Endodermal cell (in vitro differentiated cells): ENCODE results near the gene C1QL4. TPM values are rescaled to one million over a fixed set of nuclear protein-coding genes. Genes with fewer than 3 reads are reported as not detected.

ENCODE experiments used
- DNase-seq: peaks from one replicate; pipeline ENCODE4 v3.0.0-alpha.2; 2017
- H3K27ac ChIP-seq: 2 replicates; pipeline ENCODE4 v1.5.1; 2013; ENCODE audit warnings: mild to moderate bottlenecking, low read depth, low read length, moderate library complexity
- H3K27me3 ChIP-seq: 2 replicates; pipeline ENCODE4 v1.6.1; 2013; ENCODE audit warnings: mild to moderate bottlenecking, low read length, moderate library complexity; ENCODE audit not compliant: insufficient read depth, control insufficient read depth, poor library complexity, severe bottlenecking
- H3K36me3 ChIP-seq: 2 replicates; pipeline ENCODE4 v1.7.0; 2013; ENCODE audit warnings: mild to moderate bottlenecking, low read length, moderate library complexity; ENCODE audit not compliant: control insufficient read depth, insufficient read depth
- H3K4me1 ChIP-seq: one replicate; pipeline ENCODE4 v1.7.0; 2013; ENCODE audit warnings: low read length; ENCODE audit not compliant: control insufficient read depth, insufficient read depth
- H3K4me3 ChIP-seq: 2 replicates; pipeline ENCODE4 v1.5.1; 2013; ENCODE audit warnings: mild to moderate bottlenecking, low read length, moderate library complexity
- H3K9ac ChIP-seq: 2 replicates; pipeline ENCODE4 v1.6.1; 2013; ENCODE audit warnings: mild to moderate bottlenecking, low read length, moderate library complexity; ENCODE audit not compliant: poor library complexity, severe bottlenecking; ENCODE audit errors: extremely low read depth
- H3K9me3 ChIP-seq: 2 replicates; pipeline ENCODE4 v1.6.1; 2013; ENCODE audit warnings: mild to moderate bottlenecking, low read length, moderate library complexity; ENCODE audit not compliant: control insufficient read depth
- H3K27ac Mint-ChIP-seq: 2 replicates; pipeline ENCODE4 v1.8.0; 2020; ENCODE audit warnings: mixed read lengths
- H3K27me3 Mint-ChIP-seq: 2 replicates; pipeline ENCODE4 v1.8.0; 2021; ENCODE audit warnings: mild to moderate bottlenecking, mixed read lengths; ENCODE audit not compliant: insufficient read depth
- H3K36me3 Mint-ChIP-seq: 2 replicates; pipeline ENCODE4 v1.8.0; 2020; ENCODE audit warnings: low read depth, mixed read lengths
- H3K4me1 Mint-ChIP-seq: 2 replicates; pipeline ENCODE4 v1.8.0; 2020; ENCODE audit warnings: mixed read lengths
- H3K4me3 Mint-ChIP-seq: 2 replicates; pipeline ENCODE4 v1.8.0; 2020; ENCODE audit warnings: mild to moderate bottlenecking, moderate library complexity, mixed read lengths
- H3K9me3 Mint-ChIP-seq: 2 replicates; pipeline ENCODE4 v1.8.0; 2020; ENCODE audit warnings: mild to moderate bottlenecking, mixed read lengths
- CTCF ChIP-seq: fragments of 200-600 bp; sonication (generic); conservative IDR thresholded peaks from 2 replicates; pipeline ENCODE4 v1.5.0; 2021; ENCODE audit warnings: antibody characterized with exemption, mild to moderate bottlenecking
- WGBS, 2 experiments: methylation state at CpG; one replicate each; pipeline versions ENCODE4 v1.1.5 to v1.1.7; 2013; ENCODE audit warnings: missing lambda C conversion rate in 2 of 2, mixed read lengths in 1 of 2; ENCODE audit not compliant: insufficient coverage in 1 of 2, insufficient read length in 1 of 2; 5-methylcytosine and 5-hydroxymethylcytosine counted together
- total RNA-seq, 2 donors: library from RNA; stranded (reverse); fragmentation: NEBNext Ultra II Directional in 1 of 2; extraction: Animal tissue kit (Norgen Biotek cat#: 25700) in 1 of 2; gene quantifications; 2 replicates in 1 of 2; 3 replicates in 1 of 2; pipeline ENCODE4 v1.2.1, GENCODE V29; 2021

Gene C1QL4
- total RNA-seq, 2 donors from 2014 or later: 0.20 to 0.38 TPM

- H3K27ac ChIP-seq: peak overlapping the region; percentile 90
- no peaks in the 10 kb centered on the region for H3K9me3 ChIP-seq
- peaks cover 100% of the 10 kb centered on the region for H3K27me3 ChIP-seq
- Mint-ChIP-seq H3K36me3 (no peaks in the 10 kb centered on the region), H3K27ac (no peak overlapping the region), H3K27me3 (peaks cover 99% of the 10 kb centered on the region), H3K4me3 (no peak overlapping the region), H3K4me1 (peaks cover 20% of the 10 kb centered on the region), H3K9me3 (no peaks in the 10 kb centered on the region)
- H3K4me3 ChIP-seq: no peak overlapping the region
- TF ChIP-seq CTCF: no peak
- peak; percentile 86 for DNase-seq
- peaks cover 5% of the 10 kb centered on the region for H3K4me1 ChIP-seq
- WGBS, 2 experiments: 38 to 40% methylated on average over 1 to 5 of the region's 5 CpGs
- H3K9ac ChIP-seq: no peak overlapping the region
- no peaks in the 10 kb centered on the region for H3K36me3 ChIP-seq
Measured at GRCh38 chr12:49339464-49339861, 2.5 kb upstream of the C1QL4 start.

GRCh38 chr12:49338830-49339463 lies 2.0 kb upstream of the C1QL4 start:
- Mint-ChIP-seq H3K36me3 (no peaks in the 10 kb centered on the region), H3K4me1 (peaks cover 20% of the 10 kb centered on the region), H3K27me3 (peaks cover 98% of the 10 kb centered on the region), H3K4me3 (no peak overlapping the region), H3K9me3 (no peaks in the 10 kb centered on the region), H3K27ac (no peak overlapping the region)
- WGBS, 2 experiments: 48 to 53% methylated on average over 3 to 6 of the region's 6 CpGs
- Histone ChIP-seq H3K4me3 (no peak overlapping the region), H3K9ac (no peak overlapping the region), H3K27ac (peak overlapping the region; percentile 90), H3K27me3 (peaks cover 100% of the 10 kb centered on the region), H3K9me3 (no peaks in the 10 kb centered on the region), H3K36me3 (no peaks in the 10 kb centered on the region), H3K4me1 (peaks cover 5% of the 10 kb centered on the region)
- no peak for TF ChIP-seq CTCF
- DNase-seq: peak; percentile 58

GRCh38 chr12:49335955-49336644 lies 888 bp downstream of the C1QL4 start:
- 29 to 58% methylated on average over 19 to 72 of the region's 72 CpGs for WGBS, 2 experiments
- no peaks in the 10 kb centered on the region for H3K9me3 ChIP-seq
- Mint-ChIP-seq H3K4me1 (peaks cover 17% of the 10 kb centered on the region), H3K27me3 (peaks cover 85% of the 10 kb centered on the region), H3K27ac (no peak overlapping the region), H3K9me3 (no peaks in the 10 kb centered on the region), H3K4me3 (peak overlapping the region; percentile 49), H3K36me3 (no peaks in the 10 kb centered on the region)
- H3K4me3 ChIP-seq: peak overlapping the region; percentile 72
- DNase-seq: peak; percentile 78
- no peak overlapping the region for H3K27ac ChIP-seq
- TF ChIP-seq CTCF: no peak
- H3K27me3 ChIP-seq: peaks cover 100% of the 10 kb centered on the region
- H3K36me3 ChIP-seq: peaks cover 3% of the 10 kb centered on the region
- no peaks in the 10 kb centered on the region for H3K4me1 ChIP-seq
- no peak overlapping the region for H3K9ac ChIP-seq
